HCT116 (cell line): ENCODE results near the gene HMX1. TPM values are rescaled to one million over a fixed set of nuclear protein-coding genes. Genes with fewer than 3 reads are reported as not detected.

Experiments used
- ATAC-seq: fragments of 200-7000 bp; cut with Tn5 transposase; 2 replicates; pipeline ENCODE4 v1.9.1; 2020; ENCODE audit warnings: mild to moderate bottlenecking, moderate library complexity
- BruUV-seq: library from RNA; stranded (reverse); fragments of 400-500 nt; replicated peaks from 2 replicates; lab custom pipeline; 2021; lab: Mats Ljungman, UMichigan
- CTCF ChIA-PET: fragments of 300-600 bp; sonication (Branson Sonifier 250); formaldehyde crosslinking; loops from one replicate; lab custom pipeline; 2021; ENCODE audit warnings: antibody characterized with exemption; lab: Charles Lee
- POLR2A ChIA-PET: fragments of 300-600, 350-600 bp; sonication (Branson Sonifier 250); formaldehyde crosslinking; loops from one replicate; lab custom pipeline; 2021; ENCODE audit warnings: antibody characterized with exemption; lab: Charles Lee
- RAD21 ChIA-PET, 2 experiments: fragments of 300-600 bp; sonication (Branson Sonifier 250); formaldehyde crosslinking; loops; one replicate each; lab custom pipeline; 2023; ENCODE audit warnings: low total read pairs in 2 of 2; ENCODE audit not compliant: uncharacterized antibody in 2 of 2, unreplicated experiment in 2 of 2, low non-redundant PET in 1 of 2; lab: Charles Lee
- DNase-seq: peaks from one replicate; pipeline ENCODE4 v3.0.0-alpha.2; 2010; ENCODE audit warnings: low read depth, low spot score
- H2AFZ ChIP-seq: fragments of 200-600 bp; shearing (Covaris generic), sonication (generic); 2 replicates; pipeline ENCODE4 v1.6.1; 2017; ENCODE audit warnings: low read depth, mixed run types, mixed read lengths, antibody characterized with exemption, low read length; ENCODE audit not compliant: poor library complexity, severe bottlenecking
- H3K27ac ChIP-seq: 2 replicates; pipeline ENCODE4 v1.5.1; 2012; ENCODE audit warnings: low read depth, low read length
- H3K27me3 ChIP-seq: fragments of 200-600 bp; sonication (generic); 2 replicates; pipeline ENCODE4 v1.6.1; 2016; ENCODE audit warnings: mixed run types, low read length, mixed read lengths; ENCODE audit not compliant: insufficient read depth
- H3K36me3 ChIP-seq, 2 experiments: fragments of 200-500 bp in 1 of 2; fragments of 200-600 bp in 1 of 2; sonication (Bioruptor generic) in 1 of 2; sonication (generic) in 1 of 2; 2 replicates each; pipeline versions ENCODE4 v1.5.1 to v1.6.1; 2014 to 2016; ENCODE audit warnings: low read length in 2 of 2, inconsistent platforms in 1 of 2, mixed read lengths in 1 of 2, mixed run types in 1 of 2; ENCODE audit not compliant: insufficient read depth in 2 of 2, control insufficient read depth in 1 of 2
- H3K4me1 ChIP-seq, 2 experiments: fragments of 200-600 bp in 1 of 2; sonication (generic) in 1 of 2; 2 replicates each; pipeline versions ENCODE4 v1.5.1 to v1.6.1; 2012 to 2017; ENCODE audit warnings: low read length in 2 of 2, inconsistent platforms in 1 of 2, mild to moderate bottlenecking in 1 of 2, mixed read lengths in 1 of 2, mixed run types in 1 of 2, moderate library complexity in 1 of 2; ENCODE audit not compliant: insufficient read depth in 2 of 2, control insufficient read depth in 1 of 2
- H3K4me2 ChIP-seq: fragments of 200-600 bp; sonication (generic); 2 replicates; pipeline ENCODE4 v1.6.1; 2017; ENCODE audit warnings: mixed run types, low read length, mixed read lengths
- H3K4me3 ChIP-seq, 2 experiments: fragments of 200-600 bp in 1 of 2; sonication (generic) in 1 of 2; replicated peaks in 1 of 2; 2 replicates each; pipeline ENCODE4 v1.5.1; 2011 to 2016; ENCODE audit warnings: low read length in 2 of 2, control low read depth in 1 of 2, low read depth in 1 of 2, mild to moderate bottlenecking in 1 of 2, mixed read lengths in 1 of 2, mixed run types in 1 of 2
- H3K79me2 ChIP-seq: fragments of 200-600 bp; sonication (generic); 2 replicates; pipeline ENCODE4 v1.6.1; 2017; ENCODE audit warnings: mild to moderate bottlenecking, mixed run types, low read length, moderate library complexity, mixed read lengths; ENCODE audit not compliant: insufficient read depth
- H3K9ac ChIP-seq: fragments of 200-600 bp; sonication (generic); 2 replicates; pipeline ENCODE4 v1.6.1; 2016; ENCODE audit warnings: low read length, mixed read lengths
- H3K9me2 ChIP-seq: fragments of 200-600 bp; sonication (generic), shearing (Covaris generic); 2 replicates; pipeline ENCODE4 v1.6.1; 2017; ENCODE audit warnings: mixed run types, mild to moderate bottlenecking, moderate library complexity; ENCODE audit not compliant: insufficient read depth
- H3K9me3 ChIP-seq, 2 experiments: fragments of 200-500 bp in 1 of 2; fragments of 200-600 bp in 1 of 2; sonication (Bioruptor generic) in 1 of 2; sonication (generic) in 1 of 2; 2 replicates each; pipeline ENCODE4 v1.6.1; 2014 to 2017; ENCODE audit warnings: low read length in 2 of 2, mixed read lengths in 2 of 2, inconsistent platforms in 1 of 2, low read depth in 1 of 2, mild to moderate bottlenecking in 1 of 2, mixed run types in 1 of 2, moderate library complexity in 1 of 2; ENCODE audit not compliant: control insufficient read depth in 1 of 2, insufficient read depth in 1 of 2
- H4K20me1 ChIP-seq: fragments of 200-600 bp; sonication (generic), shearing (Covaris generic); 2 replicates; pipeline ENCODE4 v1.6.1; 2017; ENCODE audit warnings: mixed run types, mild to moderate bottlenecking, moderate library complexity; ENCODE audit not compliant: insufficient read depth
- ATF3 ChIP-seq: IDR thresholded peaks from 2 replicates; pipeline ENCODE4 v1.6.1; 2012
- CBX3 ChIP-seq: IDR thresholded peaks from 2 replicates; pipeline ENCODE4 v1.6.1; 2012; ENCODE audit warnings: low read depth
- CTCF ChIP-seq, 3 experiments: fragments of 200-600 bp in 1 of 3; sonication (generic) in 1 of 3; IDR thresholded peaks in 2 of 3; conservative IDR thresholded peaks in 1 of 3; 2 replicates each; pipeline ENCODE4 v1.5.1; 2012 to 2017; ENCODE audit warnings: low read depth in 2 of 3, low read length in 2 of 3, antibody characterized with exemption in 1 of 3, borderline replicate concordance in 1 of 3, control low read depth in 1 of 3, mild to moderate bottlenecking in 1 of 3, mixed read lengths in 1 of 3, mixed run types in 1 of 3, moderate library complexity in 1 of 3; ENCODE audit not compliant: insufficient read depth in 1 of 3
- EZH2 ChIP-seq: fragments of 200-600 bp; sonication (generic); IDR thresholded peaks from 2 replicates; pipeline ENCODE4 v1.6.1; 2017; ENCODE audit warnings: antibody characterized with exemption, mixed run types
- EZH2phosphoT487 ChIP-seq: fragments of 200-600 bp; IDR thresholded peaks from 2 replicates; pipeline ENCODE4 v1.6.1; 2018; ENCODE audit warnings: antibody characterized with exemption, borderline replicate concordance
- FOSL1 ChIP-seq: IDR thresholded peaks from 2 replicates; pipeline ENCODE4 v1.6.1; 2012; ENCODE audit warnings: low read depth
- JUND ChIP-seq: IDR thresholded peaks from 2 replicates; pipeline ENCODE4 v1.6.1; 2012
- MAX ChIP-seq: IDR thresholded peaks from 2 replicates; pipeline ENCODE4 v1.6.1; 2012
- POLR2A ChIP-seq: IDR thresholded peaks from 2 replicates; pipeline ENCODE4 v1.7.0; 2011; ENCODE audit warnings: borderline replicate concordance; ENCODE audit not compliant: insufficient read depth, insufficient read length; ENCODE audit errors: extremely low read depth
- REST ChIP-seq: IDR thresholded peaks from 2 replicates; pipeline ENCODE4 v1.6.1; 2012; ENCODE audit warnings: low read depth
- SIN3A ChIP-seq: IDR thresholded peaks from 2 replicates; pipeline ENCODE4 v1.6.1; 2012; ENCODE audit warnings: low read depth
- TCF7L2 ChIP-seq: IDR thresholded peaks from 2 replicates; pipeline ENCODE4 v1.7.0; 2011; ENCODE audit warnings: borderline replicate concordance, inconsistent platforms; ENCODE audit not compliant: insufficient read depth, insufficient read length; ENCODE audit errors: extremely low read depth
- YY1 ChIP-seq: IDR thresholded peaks from 2 replicates; pipeline ENCODE4 v1.6.1; 2011; ENCODE audit warnings: low read length, low read depth, moderate library complexity, mild to moderate bottlenecking; ENCODE audit not compliant: insufficient replicate concordance; ENCODE audit errors: extremely low read depth
- ZBTB33 ChIP-seq: IDR thresholded peaks from 2 replicates; pipeline ENCODE4 v1.6.1; 2011; ENCODE audit warnings: mild to moderate bottlenecking, low read length, moderate library complexity; ENCODE audit not compliant: insufficient replicate concordance; ENCODE audit errors: extremely low read depth
- ZNF274 ChIP-seq: fragments of 200-500 bp; sonication (Bioruptor generic); IDR thresholded peaks from 2 replicates; pipeline ENCODE4 v1.6.1; 2014; ENCODE audit warnings: mild to moderate bottlenecking, low read depth, low read length, inconsistent platforms
- intact Hi-C: fragments of 100-400 bp; cut with micrococcal nuclease; formaldehyde crosslinking; loops from 2 replicates; pipeline ENCODE4 v1.10.0; 2022
- total RNA-seq: library from RNA; stranded (reverse); gene quantifications from one replicate; pipeline ENCODE4 v1.2.1, GENCODE V29; 2021; ENCODE audit not compliant: unreplicated experiment

HMX1 gene
- total RNA-seq, 1 experiment from 2014 or later: 0.39 TPM

GRCh38 chr4:8819019-8819418 lies 52.6 kb downstream of the HMX1 start (continued):
- no peak for TF ChIP-seq FOSL1
- no peak for TF ChIP-seq JUND
- TF ChIP-seq ZBTB33: no peak
- TF ChIP-seq CBX3: no peak
- TF ChIP-seq ZNF274: no peak
- TF ChIP-seq, all 23 proteins: peak for 0

- Histone ChIP-seq H3K4me2 (no peak overlapping the region), H4K20me1 (no peaks in the 10 kb centered on the region), H3K9me3 (no peaks in the 10 kb centered on the region), H3K4me3 (no peak overlapping the region), H3K4me1 (no peaks in the 10 kb centered on the region), H3K36me3 (no peaks in the 10 kb centered on the region), H2AFZ (no peak overlapping the region), H3K27ac (no peak overlapping the region), H3K9me2 (no peaks in the 10 kb centered on the region), H3K27me3 (peaks cover 7% of the 10 kb centered on the region; the same call in 1 of the 2 replicates), H3K79me2 (no peaks in the 10 kb centered on the region), H3K9ac (no peak overlapping the region)
- ChIA-PET RAD21 (no interaction called here), POLR2A (no interaction called here), CTCF (no interaction called here)
- intact Hi-C loops: no loop called here
- TF ChIP-seq CTCF (IDR thresholded peaks at IDR 0.05 in 2 of 3, conservative IDR thresholded peaks at IDR 0.05 in 1 of 3; ENCODE audit: borderline replicate concordance in 1 of 3, insufficient read depth in 1 of 3, low read depth in 2 of 3, low read length in 2 of 3) (no peak), TCF7L2 (no peak), EZH2 (no peak), REST (no peak), CBX3 (no peak), SIN3A (no peak), ATF3 (no peak), JUND (no peak), POLR2A (no peak), MAX (no peak), ZNF274 (no peak), EZH2phosphoT487 (no peak), YY1 (no peak)
- DNase-seq (no peak), ATAC-seq (no peak; the same call in 1 of the 2 replicates)
- BruUV-seq: no TSS peak
These were observed 53.4 kb downstream of the HMX1 start for GRCh38 chr4:8818063-8818881.
